ENCODE measurements around the gene TMEM116.
"Not testable (repeated sequence)": the region's sequence is repeated elsewhere in the genome, so short reads cannot be mapped to it uniquely, and the experiment has no call there.

TMEM116 gene

GRCh38 chr12:112012775-112013600, at the start of gene TMEM116, which contains the start of gene ERP29:
Gene TMEM116, minus strand, starts transcription at chr12:112013165. Its CDS starts 7,895 bp downstream, at chr12:112005270.
Gene ERP29, plus strand, starts transcription at chr12:112013426. Its CDS starts 40 bp downstream, at chr12:112013466.
- peak; percentile 48 for TF ChIP-seq CTCF (IDR thresholded peaks at IDR 0.05; ENCODE audit: borderline replicate concordance, control extremely low read depth, extremely low read depth, insufficient read depth, missing control alignments)
- in situ Hi-C loops (cut with MboI; ENCODE audit: low sequenced_read_pairs, unreplicated experiment) = no loop called here

GRCh38 chr12:112061137-112061536, 48.2 kb upstream of the TMEM116 start:
- no peak for TF ChIP-seq CTCF (IDR thresholded peaks at IDR 0.05; ENCODE audit: borderline replicate concordance, control extremely low read depth, extremely low read depth, insufficient read depth, missing control alignments)
- in situ Hi-C loops (cut with MboI; ENCODE audit: low sequenced_read_pairs, unreplicated experiment) = no loop called here
- DNase-seq (ENCODE audit: low spot score) = no peak

More at GRCh38 chr12:112012775-112013600, at the start of gene TMEM116, which contains the start of gene ERP29:
- DNase-seq (ENCODE audit: low spot score) = peak; percentile 100

GRCh38 chr12:112049351-112049750, 36.4 kb upstream of the TMEM116 start:
- in situ Hi-C loops (cut with MboI; ENCODE audit: low sequenced_read_pairs, unreplicated experiment) = no loop called here
- no peak for DNase-seq (ENCODE audit: low spot score)
- no peak for TF ChIP-seq CTCF (IDR thresholded peaks at IDR 0.05; ENCODE audit: borderline replicate concordance, control extremely low read depth, extremely low read depth, insufficient read depth, missing control alignments)

DNA sequence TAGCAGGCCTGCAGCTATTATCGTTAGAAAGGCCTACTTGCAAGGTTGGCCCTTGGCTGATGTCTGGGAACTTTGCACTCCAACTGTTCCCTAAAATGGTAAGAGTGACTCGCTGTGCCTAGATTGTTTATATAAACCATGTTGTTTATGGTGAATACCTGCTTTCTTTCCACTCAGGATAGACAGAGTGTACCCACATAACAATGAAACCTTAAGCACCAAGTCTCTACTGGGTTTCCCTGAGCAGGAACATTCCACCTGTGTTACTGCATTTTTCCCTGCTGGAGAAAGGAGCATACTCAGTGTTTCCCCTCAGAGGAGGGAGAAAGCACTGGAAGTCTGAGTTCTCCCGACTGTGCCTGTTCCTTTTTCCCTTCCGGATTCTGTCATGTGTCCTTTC, 33.0 kb upstream of the TMEM116 start:
- in situ Hi-C loops (cut with MboI; ENCODE audit: low sequenced_read_pairs, unreplicated experiment) = no loop called here
- no peak for TF ChIP-seq CTCF (IDR thresholded peaks at IDR 0.05; ENCODE audit: borderline replicate concordance, control extremely low read depth, extremely low read depth, insufficient read depth, missing control alignments)
- no peak for DNase-seq (ENCODE audit: low spot score)

DNA sequence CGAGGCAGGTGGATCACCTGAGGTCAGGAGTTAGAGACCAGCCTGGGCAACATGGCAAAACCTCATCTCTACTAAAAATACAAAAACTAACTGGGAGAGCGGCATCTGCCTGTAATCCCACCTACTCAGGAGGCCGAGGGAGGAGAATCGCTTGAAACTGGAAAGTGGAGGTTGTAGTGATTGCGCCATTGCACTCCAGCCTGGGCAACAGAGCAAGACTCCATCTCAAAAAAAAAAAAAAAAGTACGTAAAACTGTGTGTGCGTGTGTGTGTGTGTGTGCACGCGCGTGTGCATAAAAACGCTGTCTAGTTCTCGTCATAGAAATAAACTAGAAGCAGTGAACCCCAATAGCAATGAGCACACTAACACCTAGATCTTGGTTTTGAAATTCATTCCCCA, 23.6 kb upstream of the TMEM116 start:
- DNase-seq (ENCODE audit: low spot score); in situ Hi-C loops (cut with MboI; ENCODE audit: low sequenced_read_pairs, unreplicated experiment): not testable (repeated sequence)

DNA sequence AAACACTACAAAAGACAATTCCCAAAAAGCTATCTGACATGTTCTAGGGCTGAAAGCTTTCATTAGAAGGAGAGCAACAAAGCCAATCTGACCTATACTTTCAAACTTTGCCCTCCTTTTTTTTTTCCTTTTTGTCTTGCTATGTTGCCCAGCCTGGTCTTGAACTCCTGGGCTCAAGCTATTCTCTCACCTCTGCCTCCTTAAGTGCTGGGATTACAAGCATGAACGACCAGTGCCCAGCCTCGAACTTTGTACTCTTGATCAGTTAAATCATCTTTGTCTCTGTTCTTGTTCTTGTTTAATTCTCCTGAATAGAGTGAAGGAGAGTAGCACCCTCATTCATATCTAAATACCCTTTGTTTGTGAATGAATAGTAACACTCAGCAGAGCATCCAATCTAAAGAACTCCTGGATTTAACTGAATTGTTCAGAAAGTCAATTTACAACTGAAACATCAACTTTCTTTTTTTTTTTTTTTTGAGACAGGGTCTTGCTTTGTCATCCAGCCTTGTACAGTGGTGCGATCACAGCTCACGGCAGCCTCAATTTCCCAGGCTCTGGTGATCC, 22.3 kb upstream of the TMEM116 start:
- no peak for TF ChIP-seq CTCF (IDR thresholded peaks at IDR 0.05; ENCODE audit: borderline replicate concordance, control extremely low read depth, extremely low read depth, insufficient read depth, missing control alignments)
- in situ Hi-C loops (cut with MboI; ENCODE audit: low sequenced_read_pairs, unreplicated experiment) = no loop called here
- DNase-seq (ENCODE audit: low spot score) = no peak

- no peak for DNase-seq (ENCODE audit: low spot score)
- in situ Hi-C loops (cut with MboI; ENCODE audit: low sequenced_read_pairs, unreplicated experiment) = no loop called here
- TF ChIP-seq CTCF (IDR thresholded peaks at IDR 0.05; ENCODE audit: borderline replicate concordance, control extremely low read depth, extremely low read depth, insufficient read depth, missing control alignments) = no peak
These were observed 19.3 kb upstream of the TMEM116 start for GRCh38 chr12:112032292-112032691.
